ENCODE results near the gene CBX3.
"Not testable (repeated sequence)": the region's sequence is repeated elsewhere in the genome, so short reads cannot be mapped to it uniquely, and the experiment has no call there.

The CBX3 gene

DNA sequence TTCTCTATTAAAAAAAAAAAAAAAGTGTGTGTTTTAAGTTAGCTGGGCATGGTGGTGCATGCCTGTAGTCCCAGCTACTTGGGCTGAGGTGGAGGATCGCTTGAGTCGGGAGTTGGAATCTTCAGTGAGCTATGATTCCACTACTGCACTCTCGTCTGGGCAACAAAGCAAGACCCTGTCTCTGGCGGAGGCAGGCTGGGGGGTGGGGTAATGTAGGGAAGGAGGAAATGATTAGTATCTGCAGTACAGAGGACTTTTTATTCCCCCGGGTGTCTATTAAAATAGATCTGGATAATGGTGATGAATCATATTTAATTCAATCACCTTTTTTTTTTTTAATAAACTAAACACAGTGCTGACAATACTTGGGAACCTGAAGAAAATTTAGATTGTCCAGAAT, 6.5 kb downstream of the CBX3 start:
- no peak for DNase-seq

DNA sequence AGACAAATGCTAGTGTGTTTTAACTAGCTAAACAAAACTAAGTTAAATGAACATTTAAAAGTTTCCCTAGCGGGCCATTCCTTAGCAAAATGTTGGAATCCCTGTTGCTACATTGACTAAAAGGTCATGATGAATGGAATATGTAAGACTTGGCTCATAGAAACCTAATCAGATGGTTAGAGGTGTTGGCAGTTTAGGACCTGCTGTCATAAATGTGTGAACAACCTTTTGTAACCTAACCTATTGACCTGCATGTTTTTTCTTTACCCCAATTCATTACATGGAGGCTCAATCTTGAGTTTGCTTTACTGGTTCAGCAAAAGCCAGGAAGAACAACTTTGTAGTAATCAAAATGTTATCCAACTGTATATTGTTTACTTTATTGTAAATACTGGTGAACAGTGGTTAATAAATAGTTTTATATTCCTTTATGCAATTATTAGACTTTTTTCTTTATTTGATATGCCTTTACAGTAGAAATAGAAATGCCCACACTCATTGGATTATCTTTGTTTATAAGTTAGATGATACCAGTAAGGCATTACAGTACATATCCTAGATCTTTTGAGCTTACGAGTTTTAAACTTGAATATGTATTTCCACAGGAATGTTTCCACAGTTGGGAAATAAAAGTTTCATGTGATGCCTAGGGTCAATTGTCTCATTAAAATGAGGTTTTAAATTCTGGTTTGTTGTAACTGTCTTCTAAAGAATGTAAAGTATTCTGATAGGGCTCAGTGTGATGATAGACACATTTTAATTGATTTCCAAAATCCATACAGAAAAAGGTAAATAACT, 11.6 kb downstream of the CBX3 start:
- no peak for DNase-seq

DNA sequence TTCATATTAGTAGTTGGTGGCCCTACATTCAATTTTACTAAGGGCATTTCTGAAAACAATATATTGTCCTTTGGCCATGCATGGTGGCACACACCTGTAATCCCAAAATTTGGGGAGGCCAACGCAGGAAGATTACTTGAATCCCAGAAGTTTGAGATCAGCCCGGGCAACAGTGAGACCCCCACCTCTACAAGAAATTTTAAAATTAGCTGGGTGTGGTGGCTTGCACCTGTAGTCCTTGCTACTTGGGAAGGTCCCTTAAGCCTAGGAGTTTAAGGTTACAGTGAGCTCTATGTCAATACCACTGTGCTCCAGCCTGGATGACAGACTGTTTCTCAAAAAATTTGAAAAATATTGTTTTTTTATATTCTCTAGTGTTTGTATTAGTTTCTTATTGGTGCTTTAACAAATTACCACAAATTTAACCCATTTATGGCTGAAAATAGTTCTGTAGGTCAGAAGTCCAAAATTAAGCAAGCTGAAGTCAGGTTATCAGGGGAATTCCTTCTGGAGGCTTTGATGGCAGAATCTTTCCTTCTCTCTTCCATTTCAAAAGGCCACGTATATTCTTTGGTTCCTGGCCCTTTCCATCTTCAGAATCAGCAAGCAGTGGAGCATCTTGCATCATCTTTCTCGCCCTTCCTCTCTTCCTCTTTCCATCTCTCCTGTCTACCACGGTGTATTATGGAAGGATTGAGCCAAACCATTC, 12.4 kb downstream of the CBX3 start:
- DNase-seq, result no peak

DNA sequence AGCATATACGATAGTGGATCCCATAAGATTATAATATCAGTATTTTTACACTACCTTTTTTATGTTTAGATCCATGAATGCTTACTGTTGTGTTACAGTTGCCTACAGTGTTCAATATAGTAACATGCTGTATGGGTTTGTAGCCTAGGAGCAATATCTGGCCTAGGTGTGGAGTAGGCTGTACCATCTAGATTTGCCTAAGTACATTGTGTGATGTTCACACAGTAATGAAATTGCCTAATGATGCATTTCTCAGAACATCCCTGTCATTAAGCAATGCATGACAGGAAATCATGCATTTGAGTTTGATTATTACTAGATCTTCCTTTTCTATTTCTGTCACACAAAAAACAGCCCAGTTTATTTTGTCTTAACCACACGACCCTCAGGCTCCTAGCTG, 14.5 kb downstream of the CBX3 start:
- no peak for DNase-seq

DNA sequence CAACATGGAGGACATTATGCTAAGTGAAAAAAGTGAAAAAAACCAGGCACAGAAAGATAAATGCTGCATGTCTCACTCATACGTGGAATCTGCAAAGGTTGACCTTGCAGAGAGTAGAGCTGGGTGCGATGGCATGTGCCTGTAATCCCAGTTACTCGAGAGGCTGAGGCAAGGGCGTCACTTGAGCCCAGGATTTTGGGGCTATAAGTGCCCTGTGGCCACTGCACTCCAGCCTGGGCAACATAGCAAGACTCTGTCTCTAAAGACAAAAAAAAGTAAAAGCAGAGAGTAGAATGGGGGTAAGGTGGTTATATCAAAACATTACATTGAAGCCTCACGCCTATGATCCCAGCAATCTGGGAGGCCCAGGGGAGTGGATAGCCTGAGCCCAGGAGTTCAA, 22.8 kb downstream of the CBX3 start:
- no peak for DNase-seq

DNA sequence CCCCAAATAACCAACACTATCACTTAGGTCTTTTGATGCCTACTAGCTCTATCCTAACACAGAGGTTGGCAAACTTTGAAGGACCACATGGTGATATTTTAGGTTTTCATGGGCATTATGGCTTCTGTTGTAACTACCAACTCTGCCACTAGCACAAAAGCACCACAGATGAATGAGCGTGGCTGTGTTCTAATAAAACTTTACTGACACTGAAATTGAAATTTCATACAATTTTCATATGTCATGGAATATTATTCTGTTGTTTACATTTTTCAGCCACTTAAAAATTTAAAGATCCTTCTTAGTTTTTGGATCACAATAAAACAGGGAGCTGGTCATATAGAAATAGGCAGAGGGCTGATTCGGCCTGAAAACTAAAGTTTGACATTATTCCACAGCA, 26.4 kb downstream of the CBX3 start:
- DNase-seq, result no peak

DNA sequence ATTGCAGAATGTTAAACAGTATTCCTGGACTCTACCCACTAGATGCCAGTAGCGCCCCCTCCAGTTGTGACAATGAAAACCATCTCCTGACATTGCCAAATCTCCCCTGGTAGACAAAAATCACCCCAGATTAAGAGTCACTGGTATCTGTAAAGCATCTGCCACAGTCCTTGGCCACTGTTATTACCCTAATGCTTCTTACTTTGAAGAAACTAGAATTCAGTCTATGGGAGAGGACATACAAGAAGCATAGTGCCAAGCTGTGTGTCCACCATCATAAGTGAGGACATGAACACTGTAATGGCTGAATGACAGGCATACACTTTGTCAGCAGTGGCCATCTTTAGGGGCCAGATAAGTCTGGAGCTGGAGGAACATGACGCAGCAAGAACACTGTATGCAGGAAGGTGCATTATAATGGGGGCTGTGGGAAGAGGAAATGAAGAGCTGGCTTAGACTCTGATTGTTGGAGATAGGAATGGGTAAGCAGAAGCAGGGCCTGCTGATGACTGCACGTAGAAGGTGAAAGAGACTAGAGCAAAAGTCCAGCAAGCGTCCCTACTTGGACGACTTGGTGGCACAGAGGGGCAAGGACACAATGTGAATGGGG, 32.5 kb downstream of the CBX3 start:
- no peak for DNase-seq

DNA sequence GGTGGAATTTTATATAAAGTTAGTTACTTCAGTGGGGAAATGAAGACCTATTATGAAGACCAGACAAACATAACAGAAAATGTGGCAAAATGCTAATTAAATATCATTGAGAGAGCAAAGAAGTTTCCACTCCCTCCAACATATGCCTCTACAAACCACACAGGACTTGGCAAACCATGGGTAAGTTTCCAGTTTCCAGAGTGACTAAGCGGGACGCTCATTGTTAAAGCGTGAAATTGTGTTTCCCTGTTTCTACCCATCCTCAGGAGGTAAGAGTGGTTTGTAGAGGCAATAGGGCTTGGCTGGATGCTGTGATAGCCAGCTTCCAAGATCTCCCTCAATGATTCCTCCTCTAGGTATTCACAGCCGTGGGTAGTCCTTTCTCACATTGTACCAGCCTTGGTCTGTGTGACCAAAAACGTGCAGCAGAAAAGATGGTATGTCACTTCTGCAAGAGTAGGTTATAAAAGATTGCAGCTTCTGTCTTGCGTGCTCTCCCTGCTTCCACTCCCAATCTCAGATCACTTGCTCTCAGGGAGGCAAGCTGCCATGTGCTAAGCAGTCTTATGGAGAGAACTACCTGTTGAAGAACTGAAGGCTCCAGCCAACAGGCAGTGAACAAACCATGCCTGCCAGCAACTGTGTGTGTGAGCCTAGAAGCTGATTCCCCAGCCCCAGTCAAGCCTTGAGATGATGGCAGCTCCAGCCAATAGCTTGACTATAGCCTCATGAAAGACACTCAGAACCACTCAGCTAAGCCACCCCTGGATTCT, 35.7 kb downstream of the CBX3 start:
- no peak for DNase-seq

DNA sequence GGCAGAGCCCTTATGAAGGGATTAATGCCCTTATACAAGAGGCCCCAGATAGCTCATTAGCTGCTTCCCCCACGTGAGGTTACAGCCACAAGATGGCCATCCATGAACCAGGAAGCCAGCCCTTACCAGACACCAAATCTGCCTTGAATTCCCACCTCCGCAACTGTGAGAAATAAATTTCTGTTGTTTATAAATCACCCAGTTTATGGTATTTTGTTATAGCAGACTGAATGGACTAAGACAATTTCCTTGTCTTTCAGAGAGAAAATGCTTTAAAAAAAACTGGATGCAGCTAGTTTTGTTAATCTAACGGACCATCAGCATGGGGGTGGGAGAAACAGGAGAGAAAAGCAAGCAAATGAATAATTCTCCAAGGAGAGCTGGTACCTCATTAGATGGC, 36.5 kb downstream of the CBX3 start:
- DNase-seq, result no peak

DNA sequence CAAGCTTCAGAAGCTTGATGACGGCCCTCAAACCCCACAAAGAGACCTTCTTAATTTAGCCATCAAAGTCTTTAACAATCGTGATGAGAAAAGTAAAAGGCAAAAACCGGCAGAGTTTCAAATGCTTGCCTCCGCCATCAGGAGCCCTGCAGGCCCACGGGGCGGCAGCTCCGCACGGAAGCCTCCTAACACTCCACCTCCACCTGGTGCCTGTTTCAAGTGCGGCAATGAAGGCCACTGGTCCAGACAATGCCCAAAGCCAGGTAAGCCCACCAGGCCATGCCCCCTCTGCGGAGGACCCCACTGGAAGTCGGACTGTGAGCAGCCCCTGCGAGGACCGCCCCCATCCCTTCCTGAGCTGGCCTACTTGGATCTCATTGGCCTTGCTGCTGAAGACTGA, 43.6 kb downstream of the CBX3 start:
- no peak for DNase-seq

DNA sequence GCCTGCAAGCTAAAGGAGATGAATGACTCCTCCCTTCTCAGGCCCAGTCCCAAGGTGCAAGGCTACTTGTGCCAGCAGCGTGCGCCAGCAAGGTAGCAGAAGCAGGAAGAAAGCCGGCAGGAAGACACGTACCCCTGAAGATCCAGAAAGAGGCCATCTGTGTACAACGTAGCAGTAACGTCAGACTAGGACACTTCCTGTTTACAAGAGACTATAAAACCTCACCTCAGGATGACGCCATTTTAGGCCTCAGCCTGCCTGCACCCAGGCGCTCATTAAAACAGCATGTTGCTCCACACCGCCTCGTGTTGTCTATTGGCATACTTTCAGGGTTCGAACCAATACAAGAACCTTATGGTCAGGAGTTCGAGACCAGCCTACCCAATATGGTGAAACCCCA, 48.7 kb downstream of the CBX3 start:
- no peak for DNase-seq

DNA sequence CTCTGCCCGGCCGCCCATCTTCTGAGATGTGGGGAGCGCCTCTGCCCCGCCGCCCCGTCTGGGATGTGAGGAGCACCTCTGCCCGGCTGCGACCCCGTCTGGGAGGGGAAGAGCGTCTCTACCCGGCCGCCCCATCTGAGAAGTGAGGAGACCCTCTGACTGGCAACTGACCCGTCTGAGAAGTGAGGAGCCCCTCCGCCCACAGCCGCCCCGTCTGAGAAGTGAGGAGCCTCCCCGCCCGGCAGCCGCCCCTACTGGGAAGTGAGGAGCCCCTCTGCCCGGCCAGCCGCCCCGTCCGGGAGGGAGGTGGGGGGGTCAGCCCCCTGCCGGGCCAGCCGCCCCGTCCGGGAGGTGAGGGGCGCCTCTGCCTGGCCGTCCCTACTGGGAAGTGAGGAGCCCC, 60.3 kb downstream of the CBX3 start:
- DNase-seq, result not testable (repeated sequence)

Data from EL (cell line).